ENCODE measurements around the gene TRAPPC12. TPM values are rescaled to one million over a fixed set of nuclear protein-coding genes. Genes with fewer than 3 reads are reported as not detected.

Gene TRAPPC12
- total RNA-seq, 1 donor from 2014 or later = 89.7 TPM

DNA sequence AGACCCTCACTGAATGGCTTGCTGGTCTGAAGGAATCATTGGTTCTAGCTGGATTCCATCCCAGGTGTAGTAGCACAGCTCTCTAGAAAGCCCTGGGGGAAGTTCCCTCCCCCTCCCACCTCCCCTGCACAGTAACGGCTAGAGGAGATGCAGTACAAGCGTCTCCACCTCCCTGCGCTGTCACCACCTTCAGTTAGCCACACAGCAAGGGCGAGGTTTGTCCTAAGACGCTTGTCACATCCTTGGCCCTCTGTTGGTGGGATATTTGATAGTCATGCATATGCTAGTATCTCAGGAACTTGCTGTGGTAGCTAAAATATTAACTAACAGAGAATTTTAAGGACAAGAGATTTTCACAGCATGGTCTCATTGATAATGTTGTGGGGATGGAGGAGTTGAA lies 19.4 kb downstream of the TRAPPC12 start:
- Mint-ChIP-seq H3K4me3 (ENCODE audit: unreplicated experiment) (no peak overlapping the region), H3K27me3 (ENCODE audit: unreplicated experiment) (no peaks in the 10 kb centered on the region), H3K9me3 (ENCODE audit: unreplicated experiment) (peaks cover 21% of the 10 kb centered on the region), H3K27ac (ENCODE audit: unreplicated experiment) (no peak overlapping the region), H3K36me3 (ENCODE audit: unreplicated experiment) (peaks cover 49% of the 10 kb centered on the region), H3K4me1 (ENCODE audit: unreplicated experiment) (peaks cover 3% of the 10 kb centered on the region)
- no peak for DNase-seq (ENCODE audit: extremely low spot score, unreplicated experiment)
- TF ChIP-seq, protein P1, sequence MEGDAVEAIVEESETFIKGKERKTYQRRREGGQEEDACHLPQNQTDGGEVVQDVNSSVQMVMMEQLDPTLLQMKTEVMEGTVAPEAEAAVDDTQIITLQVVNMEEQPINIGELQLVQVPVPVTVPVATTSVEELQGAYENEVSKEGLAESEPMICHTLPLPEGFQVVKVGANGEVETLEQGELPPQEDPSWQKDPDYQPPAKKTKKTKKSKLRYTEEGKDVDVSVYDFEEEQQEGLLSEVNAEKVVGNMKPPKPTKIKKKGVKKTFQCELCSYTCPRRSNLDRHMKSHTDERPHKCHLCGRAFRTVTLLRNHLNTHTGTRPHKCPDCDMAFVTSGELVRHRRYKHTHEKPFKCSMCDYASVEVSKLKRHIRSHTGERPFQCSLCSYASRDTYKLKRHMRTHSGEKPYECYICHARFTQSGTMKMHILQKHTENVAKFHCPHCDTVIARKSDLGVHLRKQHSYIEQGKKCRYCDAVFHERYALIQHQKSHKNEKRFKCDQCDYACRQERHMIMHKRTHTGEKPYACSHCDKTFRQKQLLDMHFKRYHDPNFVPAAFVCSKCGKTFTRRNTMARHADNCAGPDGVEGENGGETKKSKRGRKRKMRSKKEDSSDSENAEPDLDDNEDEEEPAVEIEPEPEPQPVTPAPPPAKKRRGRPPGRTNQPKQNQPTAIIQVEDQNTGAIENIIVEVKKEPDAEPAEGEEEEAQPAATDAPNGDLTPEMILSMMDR (IDR thresholded peaks at IDR 0.05) = no peak

GRCh38 chr2:3399381-3399780 lies 19.9 kb downstream of the TRAPPC12 start:
- Mint-ChIP-seq H3K4me3 (ENCODE audit: unreplicated experiment) (no peak overlapping the region), H3K36me3 (ENCODE audit: unreplicated experiment) (peaks cover 51% of the 10 kb centered on the region), H3K27me3 (ENCODE audit: unreplicated experiment) (no peaks in the 10 kb centered on the region), H3K4me1 (ENCODE audit: unreplicated experiment) (peaks cover 3% of the 10 kb centered on the region), H3K27ac (ENCODE audit: unreplicated experiment) (no peak overlapping the region), H3K9me3 (ENCODE audit: unreplicated experiment) (peaks cover 21% of the 10 kb centered on the region)
- TF ChIP-seq, protein P1 (IDR thresholded peaks at IDR 0.05) = no peak
- DNase-seq (ENCODE audit: extremely low spot score, unreplicated experiment) = no peak

DNA sequence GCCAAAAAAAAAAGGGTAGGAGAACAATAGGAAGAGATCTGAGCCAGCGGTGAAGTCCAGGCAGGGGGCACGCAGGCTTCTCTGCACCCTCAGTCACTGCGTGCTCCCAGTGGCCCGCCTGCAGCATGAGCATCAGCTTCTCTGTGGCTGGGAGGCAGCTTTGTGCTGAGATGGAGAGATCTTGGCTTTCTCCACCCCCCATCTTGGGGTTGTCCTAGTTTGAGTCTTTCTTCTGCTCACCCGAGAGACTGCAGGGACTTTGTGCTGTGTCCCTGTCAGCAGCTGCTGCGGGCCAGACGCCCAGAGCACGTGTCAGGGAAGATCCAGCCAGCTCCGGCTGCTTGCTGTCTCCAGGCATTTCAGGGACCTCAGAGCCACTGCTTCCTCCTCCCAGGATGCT lies 20.3 kb downstream of the TRAPPC12 start:
- H3K27ac Mint-ChIP-seq (ENCODE audit: unreplicated experiment) = no peak overlapping the region
- no peaks in the 10 kb centered on the region for H3K27me3 Mint-ChIP-seq (ENCODE audit: unreplicated experiment)
- TF ChIP-seq, protein P1 (IDR thresholded peaks at IDR 0.05) = no peak
- H3K36me3 Mint-ChIP-seq (ENCODE audit: unreplicated experiment) = peaks cover 54% of the 10 kb centered on the region
- DNase-seq (ENCODE audit: extremely low spot score, unreplicated experiment) = no peak
- H3K4me1 Mint-ChIP-seq (ENCODE audit: unreplicated experiment) = peaks cover 3% of the 10 kb centered on the region
- H3K9me3 Mint-ChIP-seq (ENCODE audit: unreplicated experiment) = peaks cover 18% of the 10 kb centered on the region
- H3K4me3 Mint-ChIP-seq (ENCODE audit: unreplicated experiment) = no peak overlapping the region

DNA sequence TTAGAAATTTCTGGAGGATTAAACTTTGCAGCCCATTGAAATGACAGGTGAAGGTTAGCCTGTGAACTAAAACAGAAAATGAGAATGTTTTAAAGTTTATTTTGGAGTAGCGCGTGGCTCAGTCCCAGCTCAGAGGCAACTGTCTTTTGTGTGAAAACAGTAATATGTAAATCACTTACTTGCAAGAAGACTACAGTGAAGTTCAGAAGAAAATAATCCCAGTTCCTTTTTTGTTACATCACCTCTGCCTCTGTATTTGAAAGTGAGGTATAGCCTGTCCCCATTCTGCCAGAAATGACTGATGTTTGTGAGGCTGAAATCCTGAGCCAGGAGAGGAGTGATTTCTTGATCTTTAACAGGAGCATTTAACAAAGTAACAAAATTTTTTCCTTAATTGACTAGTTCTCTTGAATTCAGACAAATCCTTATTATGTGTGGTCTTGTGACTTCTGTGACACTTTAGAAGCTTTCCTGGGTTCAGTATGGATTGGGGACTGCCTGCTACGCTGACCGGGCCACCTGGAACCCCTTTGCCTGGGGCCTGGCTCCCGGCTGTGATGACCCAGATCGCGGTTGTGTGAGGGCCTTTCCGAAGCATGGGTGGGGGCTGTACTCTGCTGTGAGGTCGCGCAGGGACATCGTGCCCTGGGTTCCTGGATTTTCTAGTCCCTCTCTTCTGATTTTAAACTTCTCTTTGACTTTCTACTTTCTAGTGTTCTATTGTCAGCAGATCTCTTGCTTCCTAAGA lies 24.3 kb downstream of the TRAPPC12 start:
- H3K27me3 Mint-ChIP-seq (ENCODE audit: unreplicated experiment) = no peaks in the 10 kb centered on the region
- no peak for DNase-seq (ENCODE audit: extremely low spot score, unreplicated experiment)
- H3K9me3 Mint-ChIP-seq (ENCODE audit: unreplicated experiment) = no peaks in the 10 kb centered on the region
- no peak overlapping the region for H3K27ac Mint-ChIP-seq (ENCODE audit: unreplicated experiment)
- H3K36me3 Mint-ChIP-seq (ENCODE audit: unreplicated experiment) = peaks cover 39% of the 10 kb centered on the region
- no peak overlapping the region for H3K4me3 Mint-ChIP-seq (ENCODE audit: unreplicated experiment)
- peaks cover 11% of the 10 kb centered on the region for H3K4me1 Mint-ChIP-seq (ENCODE audit: unreplicated experiment)
- TF ChIP-seq, protein P1 (IDR thresholded peaks at IDR 0.05) = no peak

GRCh38 chr2:3404349-3404894 lies 24.9 kb downstream of the TRAPPC12 start:
- peaks cover 9% of the 10 kb centered on the region for H3K4me1 Mint-ChIP-seq (ENCODE audit: unreplicated experiment)
- H3K9me3 Mint-ChIP-seq (ENCODE audit: unreplicated experiment) = no peaks in the 10 kb centered on the region
- H3K4me3 Mint-ChIP-seq (ENCODE audit: unreplicated experiment) = no peak overlapping the region
- no peak overlapping the region for H3K27ac Mint-ChIP-seq (ENCODE audit: unreplicated experiment)
- H3K27me3 Mint-ChIP-seq (ENCODE audit: unreplicated experiment) = no peaks in the 10 kb centered on the region
- DNase-seq (ENCODE audit: extremely low spot score, unreplicated experiment) = no peak
- H3K36me3 Mint-ChIP-seq (ENCODE audit: unreplicated experiment) = peaks cover 44% of the 10 kb centered on the region
- TF ChIP-seq, protein P1 (IDR thresholded peaks at IDR 0.05) = no peak

All from osteocyte (in vitro differentiated cells).